Gastrocnemius medialis (tissue), 4 donors: ENCODE measurements around the gene FXYD4. TPM values are rescaled to one million over a fixed set of nuclear protein-coding genes. Genes with fewer than 3 reads are reported as not detected.
"Not testable (repeated sequence)": the region's sequence is repeated elsewhere in the genome, so short reads cannot be mapped to it uniquely, and the experiment has no call there.

Experiments used
- ATAC-seq, 2 donors: fragments of 150-250 bp; one replicate each; pipeline ENCODE4 v1.9.1; 2016
- DNase-seq, 2 donors: peaks; one replicate each; pipeline ENCODE4 v3.0.0-alpha.2; 2019
- H3K27ac ChIP-seq, 4 donors: fragments of 200-600 bp; sonication (generic); 1 replicate in 1 of 4; 2 replicates in 3 of 4; pipeline ENCODE4 v1.5.1; 2016 to 2018; ENCODE audit warnings: mild to moderate bottlenecking in 2 of 4, moderate library complexity in 1 of 4
- H3K27me3 ChIP-seq, 3 donors: fragments of 200-600 bp; sonication (generic) in 2 of 3; 1 replicate in 1 of 3; 2 replicates in 2 of 3; pipeline versions ENCODE4 v1.5.1 to v1.6.0; 2016 to 2019; ENCODE audit warnings: mild to moderate bottlenecking in 1 of 3, moderate library complexity in 1 of 3
- H3K36me3 ChIP-seq, 2 donors: fragments of 200-600 bp; sonication (generic) in 1 of 2; one replicate each; pipeline ENCODE4 v1.5.1; 2017 to 2018
- H3K4me1 ChIP-seq, 2 donors: fragments of 200-600 bp; sonication (generic) in 1 of 2; one replicate each; pipeline ENCODE4 v1.5.1; 2016 to 2017; ENCODE audit warnings: mild to moderate bottlenecking in 2 of 2
- H3K4me3 ChIP-seq, 4 donors: fragments of 200-600 bp; sonication (generic) in 3 of 4; 1 replicate in 1 of 4; 2 replicates in 3 of 4; pipeline ENCODE4 v1.5.1; 2016 to 2019; ENCODE audit warnings: mild to moderate bottlenecking in 2 of 4
- H3K9me3 ChIP-seq, 3 donors: fragments of 200-600 bp; sonication (generic) in 2 of 3; 1 replicate in 1 of 3; 2 replicates in 2 of 3; pipeline ENCODE4 v1.5.1; 2016 to 2019
- POLR2A ChIP-seq, 2 donors: fragments of 450-650 bp; IDR thresholded peaks; one replicate each; pipeline ENCODE4 v1.6.1; 2017; ENCODE audit warnings: antibody characterized with exemption in 2 of 2, mild to moderate bottlenecking in 2 of 2, moderate library complexity in 2 of 2
- in situ Hi-C, 4 donors: fragments of 200-750 bp; cut with MboI; loops; one replicate each; pipeline versions ENCODE4 v1.15.0 to v1.8.0; 2017; ENCODE audit warnings: low sequenced_read_pairs in 4 of 4
- intact Hi-C: fragments of 100-400 bp; cut with DNase I; formaldehyde crosslinking; loops from one replicate; pipeline ENCODE4 v1.15.1; 2023; ENCODE audit warnings: low total_unique reads
- total RNA-seq, 4 donors: library from RNA; depleted of rRNA; stranded (reverse); fragments of >200 nt; gene quantifications; one replicate each; pipeline versions ENCODE4 v1.1.0 to v1.2.3, GENCODE V29; 2016
- TF ChIP-seq, protein P1 (sequence below), 5 experiments: fragments of 450-650 bp in 3 of 5; fragments of 200-600 bp in 2 of 5; sonication (generic) in 2 of 5; IDR thresholded peaks in 4 of 5; conservative IDR thresholded peaks in 1 of 5; 1 replicate in 4 of 5; 2 replicates in 1 of 5; pipeline ENCODE4 v1.5.1; 2016 to 2019; ENCODE audit warnings: antibody characterized with exemption in 5 of 5, mild to moderate bottlenecking in 3 of 5, moderate library complexity in 3 of 5

Gene FXYD4
- total RNA-seq, 4 donors from 2014 or later = not detected

DNA sequence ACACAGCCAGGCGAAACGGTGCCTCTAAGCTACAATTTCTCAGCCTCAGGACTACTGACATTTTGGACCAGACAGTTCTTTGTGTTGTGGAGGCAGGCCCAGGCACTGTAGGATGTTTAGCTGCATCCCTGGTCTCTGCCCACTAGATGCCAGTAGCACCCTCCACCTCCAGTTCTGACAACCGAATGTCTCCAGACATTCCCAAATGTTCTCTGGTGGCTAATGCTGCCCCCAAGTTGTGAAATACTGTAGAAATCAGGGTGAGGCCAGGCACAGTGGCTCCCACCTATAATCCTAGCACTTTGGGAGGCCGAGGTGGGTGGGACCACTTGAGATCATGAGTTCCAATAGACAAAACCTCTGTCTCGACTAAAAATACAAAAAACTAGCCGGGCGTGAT is 19.3 kb downstream of the FXYD4 start:
- ATAC-seq = peak; percentile 72 to 84
- peaks cover 15 to 18% of the 10 kb centered on the region in 2 donors for H3K4me1 ChIP-seq

DNA sequence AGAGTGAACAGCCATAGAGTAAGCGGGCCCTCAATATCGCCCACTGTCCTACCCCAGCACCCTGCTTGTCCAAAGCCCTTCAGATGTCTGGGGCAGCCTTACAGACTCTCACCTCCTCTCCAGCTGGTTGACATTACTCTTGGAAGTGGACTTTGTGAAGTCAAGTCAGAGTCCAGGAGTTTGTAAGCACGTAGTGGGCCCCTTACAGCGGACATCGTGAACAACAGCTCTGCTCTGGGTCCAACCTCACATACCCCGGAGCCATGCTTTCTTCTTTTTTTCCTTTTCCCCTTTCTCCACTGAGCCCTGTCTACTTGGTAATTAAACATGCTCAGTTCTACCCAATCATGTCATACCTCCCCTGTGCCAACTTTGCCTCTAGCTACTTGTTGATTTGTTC is 20.1 kb downstream of the FXYD4 start:
- intact Hi-C loops (no loop called here), in situ Hi-C loops (no loop called here)
- H3K27me3 ChIP-seq = no peaks in the 10 kb centered on the region
- peaks cover 22 to 24% of the 10 kb centered on the region in 2 donors for H3K4me1 ChIP-seq
- TF ChIP-seq, protein P1, sequence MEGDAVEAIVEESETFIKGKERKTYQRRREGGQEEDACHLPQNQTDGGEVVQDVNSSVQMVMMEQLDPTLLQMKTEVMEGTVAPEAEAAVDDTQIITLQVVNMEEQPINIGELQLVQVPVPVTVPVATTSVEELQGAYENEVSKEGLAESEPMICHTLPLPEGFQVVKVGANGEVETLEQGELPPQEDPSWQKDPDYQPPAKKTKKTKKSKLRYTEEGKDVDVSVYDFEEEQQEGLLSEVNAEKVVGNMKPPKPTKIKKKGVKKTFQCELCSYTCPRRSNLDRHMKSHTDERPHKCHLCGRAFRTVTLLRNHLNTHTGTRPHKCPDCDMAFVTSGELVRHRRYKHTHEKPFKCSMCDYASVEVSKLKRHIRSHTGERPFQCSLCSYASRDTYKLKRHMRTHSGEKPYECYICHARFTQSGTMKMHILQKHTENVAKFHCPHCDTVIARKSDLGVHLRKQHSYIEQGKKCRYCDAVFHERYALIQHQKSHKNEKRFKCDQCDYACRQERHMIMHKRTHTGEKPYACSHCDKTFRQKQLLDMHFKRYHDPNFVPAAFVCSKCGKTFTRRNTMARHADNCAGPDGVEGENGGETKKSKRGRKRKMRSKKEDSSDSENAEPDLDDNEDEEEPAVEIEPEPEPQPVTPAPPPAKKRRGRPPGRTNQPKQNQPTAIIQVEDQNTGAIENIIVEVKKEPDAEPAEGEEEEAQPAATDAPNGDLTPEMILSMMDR (IDR thresholded peaks at IDR 0.05 in 4 of 5, conservative IDR thresholded peaks at IDR 0.05 in 1 of 5) = no peak
- no peak for TF ChIP-seq POLR2A (IDR thresholded peaks at IDR 0.05)
- H3K9me3 ChIP-seq = no peaks in the 10 kb centered on the region
- DNase-seq (peak in 1 of 2 donors; percentile 3), ATAC-seq (no peak)
- H3K27ac ChIP-seq = peak overlapping the region in 1 of 4 donors; percentile 59
- peaks cover 0 to 85% of the 10 kb centered on the region in 2 donors for H3K36me3 ChIP-seq
- no peak overlapping the region for H3K4me3 ChIP-seq

More for the DNA sequence above, 19.3 kb downstream of the FXYD4 start:
- intact Hi-C loops (no loop called here), in situ Hi-C loops (no loop called here)
- H3K9me3 ChIP-seq = no peaks in the 10 kb centered on the region
- peak overlapping the region in 1 of 4 donors; percentile 59 for H3K27ac ChIP-seq
- peak in 1 of 2 donors; percentile 37 for DNase-seq
- H3K27me3 ChIP-seq = no peaks in the 10 kb centered on the region
- peaks cover 0 to 92% of the 10 kb centered on the region in 2 donors for H3K36me3 ChIP-seq
- no peak for TF ChIP-seq POLR2A (IDR thresholded peaks at IDR 0.05)
- TF ChIP-seq, protein P1 (IDR thresholded peaks at IDR 0.05 in 4 of 5, conservative IDR thresholded peaks at IDR 0.05 in 1 of 5) = peak; percentile 29 to 57 (median 45)
- no peak overlapping the region for H3K4me3 ChIP-seq

DNA sequence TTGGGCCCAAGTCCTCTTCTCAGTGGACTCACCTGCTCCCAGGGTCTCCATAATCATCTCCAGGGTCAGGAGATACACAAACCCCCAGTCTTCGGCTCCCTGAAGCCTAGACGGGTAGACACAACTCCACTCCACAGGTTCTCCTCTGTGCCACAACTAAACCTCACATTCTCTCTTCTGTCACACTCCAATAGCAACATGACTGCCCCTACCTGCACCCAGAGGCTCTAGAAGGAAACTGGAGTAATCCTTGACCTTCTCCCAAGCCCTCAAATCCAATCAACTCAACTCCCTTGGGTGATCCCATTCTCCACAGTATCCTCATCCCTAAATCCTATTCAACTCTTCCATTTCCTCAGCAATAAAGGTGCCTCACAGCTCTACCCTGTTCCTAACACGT is 21.3 kb downstream of the FXYD4 start:
- H3K27me3 ChIP-seq = no peaks in the 10 kb centered on the region
- no peak overlapping the region for H3K4me3 ChIP-seq
- H3K27ac ChIP-seq = peak overlapping the region in 1 of 4 donors; percentile 59
- TF ChIP-seq POLR2A (IDR thresholded peaks at IDR 0.05) = no peak
- no peaks in the 10 kb centered on the region for H3K9me3 ChIP-seq
- peaks cover 0 to 72% of the 10 kb centered on the region in 2 donors for H3K36me3 ChIP-seq
- in situ Hi-C loops (no loop called here), intact Hi-C loops (no loop called here)
- DNase-seq (no peak), ATAC-seq (no peak)
- H3K4me1 ChIP-seq = peaks cover 27% of the 10 kb centered on the region in 2 donors

DNA sequence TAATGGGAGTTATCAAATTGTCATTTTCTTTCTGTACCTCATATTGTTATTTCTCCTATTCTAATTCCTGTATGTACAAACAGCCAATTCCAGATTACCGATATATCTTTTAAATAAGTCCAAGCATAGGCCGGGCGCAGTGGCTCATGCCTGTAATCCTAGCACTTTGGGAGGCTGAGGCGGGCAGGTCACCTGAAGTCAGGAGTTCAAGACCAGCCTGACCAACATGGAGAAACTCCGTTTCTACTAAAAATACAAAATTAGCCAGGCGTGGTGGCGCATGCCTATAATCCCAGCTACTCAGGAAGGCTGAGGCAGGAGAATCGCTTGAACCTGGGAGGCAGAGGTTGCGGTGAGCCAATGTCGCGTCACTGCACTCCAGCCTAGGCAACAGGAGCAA is 21.8 kb downstream of the FXYD4 start:
- ATAC-seq, H3K27me3 ChIP-seq, in situ Hi-C loops, intact Hi-C loops, H3K4me3 ChIP-seq, H3K9me3 ChIP-seq, DNase-seq: not testable (repeated sequence)
- H3K4me1 ChIP-seq = peaks cover 31 to 32% of the 10 kb centered on the region in 2 donors
- peak overlapping the region in 1 of 4 donors; percentile 59 for H3K27ac ChIP-seq
- H3K36me3 ChIP-seq = peaks cover 0 to 68% of the 10 kb centered on the region in 2 donors

DNA sequence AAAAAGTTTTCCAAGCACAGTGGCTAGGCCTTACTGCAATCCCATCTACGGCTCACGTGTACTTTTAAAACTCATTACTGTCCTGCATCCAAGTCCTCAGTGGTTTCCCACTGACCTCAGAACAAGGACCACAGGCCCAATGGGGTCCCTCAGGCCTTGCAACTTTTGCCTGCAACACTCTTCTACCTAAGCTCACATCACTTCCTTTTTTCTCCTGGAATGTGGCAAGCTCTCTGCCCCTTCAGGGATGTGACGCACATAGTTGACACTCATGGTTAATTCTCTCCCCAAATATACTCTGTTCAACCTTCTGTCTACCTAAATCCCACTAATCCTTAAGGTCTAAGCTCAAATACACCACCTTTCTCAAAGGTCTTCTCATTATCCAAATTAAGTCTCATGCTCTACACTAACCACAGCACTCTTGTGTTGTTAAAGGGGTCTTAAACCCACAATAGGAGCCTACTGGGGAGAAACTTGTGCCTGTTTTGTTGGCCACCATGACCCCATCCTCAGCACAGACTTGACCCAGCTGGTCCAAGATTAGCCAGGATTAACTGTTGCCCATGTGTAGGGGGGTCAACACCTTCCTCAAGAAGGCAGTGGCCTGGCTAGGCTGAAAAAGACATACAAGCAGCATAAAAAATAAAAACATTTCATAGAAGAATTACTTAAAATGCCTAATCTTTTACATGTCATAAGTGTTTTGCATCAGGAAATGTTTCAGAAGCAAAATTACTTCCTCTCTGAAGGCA is 22.3 kb downstream of the FXYD4 start:
- ATAC-seq = no peak
- intact Hi-C loops (no loop called here), in situ Hi-C loops (no loop called here)
- Histone ChIP-seq H3K9me3 (no peaks in the 10 kb centered on the region), H3K4me1 (peaks cover 36 to 38% of the 10 kb centered on the region in 2 donors), H3K4me3 (no peak overlapping the region), H3K27ac (no peak overlapping the region), H3K27me3 (no peaks in the 10 kb centered on the region), H3K36me3 (peaks cover 0 to 62% of the 10 kb centered on the region in 2 donors)
- TF ChIP-seq, protein P1 (IDR thresholded peaks at IDR 0.05 in 4 of 5, conservative IDR thresholded peaks at IDR 0.05 in 1 of 5) = no peak
- peak in 1 of 2 donors; percentile 2 for DNase-seq
